Panc1 (cell line): ENCODE results near the gene DTNB.

ENCODE experiments used
- POLR2AphosphoS5 ChIP-seq: IDR thresholded peaks from 2 replicates; pipeline ENCODE4 v1.6.1; 2012; ENCODE audit warnings: mild to moderate bottlenecking, low read depth, low read length, moderate library complexity
- SIN3A ChIP-seq: IDR thresholded peaks from 2 replicates; pipeline ENCODE4 v1.6.1; 2012; ENCODE audit warnings: low read depth, mild to moderate bottlenecking, low read length, moderate library complexity, borderline replicate concordance; ENCODE audit not compliant: insufficient read depth
- TCF7L2 ChIP-seq: IDR thresholded peaks from 2 replicates; pipeline ENCODE4 v1.6.1; 2011; ENCODE audit warnings: mild to moderate bottlenecking, low read depth, low read length, inconsistent platforms
- TF ChIP-seq, protein P1 (sequence below): fragments of 450-650 bp; IDR thresholded peaks from 2 replicates; pipeline ENCODE4 v1.5.1; 2017; ENCODE audit warnings: mild to moderate bottlenecking
- TF ChIP-seq, protein P2 (sequence below), 2 experiments: IDR thresholded peaks; 2 replicates each; pipeline ENCODE4 v1.6.1; 2011 to 2012; ENCODE audit warnings: low read depth in 2 of 2, control low read depth in 1 of 2, low read length in 1 of 2, mild to moderate bottlenecking in 1 of 2, moderate library complexity in 1 of 2; ENCODE audit not compliant: insufficient read depth in 1 of 2

DNA sequence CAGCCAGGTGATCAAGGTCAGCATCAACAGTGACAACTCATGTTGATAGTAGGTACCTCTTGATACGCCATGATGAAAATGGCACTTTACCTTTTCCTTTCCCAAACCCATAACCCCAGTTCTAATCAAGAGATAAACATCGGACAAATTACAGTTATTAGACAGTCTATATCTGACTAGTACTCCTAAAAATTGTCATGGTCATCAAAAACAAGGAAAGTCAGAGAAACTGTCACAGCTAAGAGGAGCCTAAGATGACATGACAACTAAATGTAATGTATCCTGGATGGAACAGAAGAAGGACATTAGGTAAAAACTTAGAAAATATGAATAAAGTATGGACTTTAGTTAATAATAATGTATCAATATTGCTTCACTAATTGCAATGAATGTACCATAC lies 234.6 kb downstream of the DTNB start:
- TF ChIP-seq, protein P1, sequence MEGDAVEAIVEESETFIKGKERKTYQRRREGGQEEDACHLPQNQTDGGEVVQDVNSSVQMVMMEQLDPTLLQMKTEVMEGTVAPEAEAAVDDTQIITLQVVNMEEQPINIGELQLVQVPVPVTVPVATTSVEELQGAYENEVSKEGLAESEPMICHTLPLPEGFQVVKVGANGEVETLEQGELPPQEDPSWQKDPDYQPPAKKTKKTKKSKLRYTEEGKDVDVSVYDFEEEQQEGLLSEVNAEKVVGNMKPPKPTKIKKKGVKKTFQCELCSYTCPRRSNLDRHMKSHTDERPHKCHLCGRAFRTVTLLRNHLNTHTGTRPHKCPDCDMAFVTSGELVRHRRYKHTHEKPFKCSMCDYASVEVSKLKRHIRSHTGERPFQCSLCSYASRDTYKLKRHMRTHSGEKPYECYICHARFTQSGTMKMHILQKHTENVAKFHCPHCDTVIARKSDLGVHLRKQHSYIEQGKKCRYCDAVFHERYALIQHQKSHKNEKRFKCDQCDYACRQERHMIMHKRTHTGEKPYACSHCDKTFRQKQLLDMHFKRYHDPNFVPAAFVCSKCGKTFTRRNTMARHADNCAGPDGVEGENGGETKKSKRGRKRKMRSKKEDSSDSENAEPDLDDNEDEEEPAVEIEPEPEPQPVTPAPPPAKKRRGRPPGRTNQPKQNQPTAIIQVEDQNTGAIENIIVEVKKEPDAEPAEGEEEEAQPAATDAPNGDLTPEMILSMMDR = no peak
- TF ChIP-seq POLR2AphosphoS5 = no peak
- TF ChIP-seq, protein P2, sequence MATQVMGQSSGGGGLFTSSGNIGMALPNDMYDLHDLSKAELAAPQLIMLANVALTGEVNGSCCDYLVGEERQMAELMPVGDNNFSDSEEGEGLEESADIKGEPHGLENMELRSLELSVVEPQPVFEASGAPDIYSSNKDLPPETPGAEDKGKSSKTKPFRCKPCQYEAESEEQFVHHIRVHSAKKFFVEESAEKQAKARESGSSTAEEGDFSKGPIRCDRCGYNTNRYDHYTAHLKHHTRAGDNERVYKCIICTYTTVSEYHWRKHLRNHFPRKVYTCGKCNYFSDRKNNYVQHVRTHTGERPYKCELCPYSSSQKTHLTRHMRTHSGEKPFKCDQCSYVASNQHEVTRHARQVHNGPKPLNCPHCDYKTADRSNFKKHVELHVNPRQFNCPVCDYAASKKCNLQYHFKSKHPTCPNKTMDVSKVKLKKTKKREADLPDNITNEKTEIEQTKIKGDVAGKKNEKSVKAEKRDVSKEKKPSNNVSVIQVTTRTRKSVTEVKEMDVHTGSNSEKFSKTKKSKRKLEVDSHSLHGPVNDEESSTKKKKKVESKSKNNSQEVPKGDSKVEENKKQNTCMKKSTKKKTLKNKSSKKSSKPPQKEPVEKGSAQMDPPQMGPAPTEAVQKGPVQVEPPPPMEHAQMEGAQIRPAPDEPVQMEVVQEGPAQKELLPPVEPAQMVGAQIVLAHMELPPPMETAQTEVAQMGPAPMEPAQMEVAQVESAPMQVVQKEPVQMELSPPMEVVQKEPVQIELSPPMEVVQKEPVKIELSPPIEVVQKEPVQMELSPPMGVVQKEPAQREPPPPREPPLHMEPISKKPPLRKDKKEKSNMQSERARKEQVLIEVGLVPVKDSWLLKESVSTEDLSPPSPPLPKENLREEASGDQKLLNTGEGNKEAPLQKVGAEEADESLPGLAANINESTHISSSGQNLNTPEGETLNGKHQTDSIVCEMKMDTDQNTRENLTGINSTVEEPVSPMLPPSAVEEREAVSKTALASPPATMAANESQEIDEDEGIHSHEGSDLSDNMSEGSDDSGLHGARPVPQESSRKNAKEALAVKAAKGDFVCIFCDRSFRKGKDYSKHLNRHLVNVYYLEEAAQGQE (IDR thresholded peaks at IDR 0.05; ENCODE audit: insufficient read depth in 1 of 2, low read depth in 2 of 2, low read length in 1 of 2) = no peak
- no peak for TF ChIP-seq TCF7L2
- TF ChIP-seq SIN3A = no peak
